Measurements from ENCODE around the gene SLC35F4. TPM values are rescaled to one million over a fixed set of nuclear protein-coding genes. Genes with fewer than 3 reads are reported as not detected.

SLC35F4 gene
- total RNA-seq, 1 experiment from 2014 or later, result not detected

DNA sequence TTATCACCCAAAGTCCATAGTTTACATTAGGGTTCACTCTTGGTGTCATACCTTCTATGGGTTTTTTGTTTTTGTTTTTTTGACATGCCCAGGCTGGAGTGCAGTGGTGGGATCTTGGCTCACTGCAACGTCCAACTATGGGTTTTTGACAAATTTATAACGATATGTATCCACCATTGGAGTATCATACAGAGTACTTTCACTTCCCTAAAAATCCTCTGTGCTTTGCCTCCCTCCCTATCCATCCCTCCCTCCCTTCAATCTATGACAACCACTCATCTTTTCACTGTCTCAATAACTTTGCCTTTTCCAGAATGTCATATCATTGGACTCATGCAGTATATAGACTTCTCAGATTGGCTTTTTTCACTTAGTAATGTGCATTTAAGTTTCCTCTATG is 233.2 kb downstream of the SLC35F4 start:
- ChIA-PET CTCF (no interaction called here), RAD21 (ENCODE audit: low non-redundant PET in 1 of 2, low total read pairs in 2 of 2, uncharacterized antibody in 2 of 2, unreplicated experiment in 2 of 2) (interaction anchor here in 1 of 2 experiments (0.6 kb wide), 1 partner anchor 252 kb away, joined by 8 read pairs; no protein-coding TSS in a partner anchor), POLR2A (no interaction called here)
- no peaks in the 10 kb centered on the region for H4K20me1 ChIP-seq (ENCODE audit: insufficient read depth)
- no peak for DNase-seq (ENCODE audit: low read depth, low spot score)
- TF ChIP-seq SRF (IDR thresholded peaks at IDR 0.05; ENCODE audit: low read depth) (no peak), CBX3 (IDR thresholded peaks at IDR 0.05; ENCODE audit: low read depth) (no peak), SP1 (IDR thresholded peaks at IDR 0.05; ENCODE audit: low read depth) (no peak), EGR1 (IDR thresholded peaks at IDR 0.05; ENCODE audit: low read depth) (no peak), CEBPB (IDR thresholded peaks at IDR 0.05; ENCODE audit: low read depth) (no peak), ELF1 (IDR thresholded peaks at IDR 0.05; ENCODE audit: borderline replicate concordance, low read depth) (no peak), EZH2phosphoT487 (IDR thresholded peaks at IDR 0.05; ENCODE audit: borderline replicate concordance) (no peak), RAD21 (IDR thresholded peaks at IDR 0.05; ENCODE audit: low read depth) (no peak), POLR2AphosphoS5 (IDR thresholded peaks at IDR 0.05; ENCODE audit: low read depth, low read length) (no peak)
- TF ChIP-seq, protein P1, sequence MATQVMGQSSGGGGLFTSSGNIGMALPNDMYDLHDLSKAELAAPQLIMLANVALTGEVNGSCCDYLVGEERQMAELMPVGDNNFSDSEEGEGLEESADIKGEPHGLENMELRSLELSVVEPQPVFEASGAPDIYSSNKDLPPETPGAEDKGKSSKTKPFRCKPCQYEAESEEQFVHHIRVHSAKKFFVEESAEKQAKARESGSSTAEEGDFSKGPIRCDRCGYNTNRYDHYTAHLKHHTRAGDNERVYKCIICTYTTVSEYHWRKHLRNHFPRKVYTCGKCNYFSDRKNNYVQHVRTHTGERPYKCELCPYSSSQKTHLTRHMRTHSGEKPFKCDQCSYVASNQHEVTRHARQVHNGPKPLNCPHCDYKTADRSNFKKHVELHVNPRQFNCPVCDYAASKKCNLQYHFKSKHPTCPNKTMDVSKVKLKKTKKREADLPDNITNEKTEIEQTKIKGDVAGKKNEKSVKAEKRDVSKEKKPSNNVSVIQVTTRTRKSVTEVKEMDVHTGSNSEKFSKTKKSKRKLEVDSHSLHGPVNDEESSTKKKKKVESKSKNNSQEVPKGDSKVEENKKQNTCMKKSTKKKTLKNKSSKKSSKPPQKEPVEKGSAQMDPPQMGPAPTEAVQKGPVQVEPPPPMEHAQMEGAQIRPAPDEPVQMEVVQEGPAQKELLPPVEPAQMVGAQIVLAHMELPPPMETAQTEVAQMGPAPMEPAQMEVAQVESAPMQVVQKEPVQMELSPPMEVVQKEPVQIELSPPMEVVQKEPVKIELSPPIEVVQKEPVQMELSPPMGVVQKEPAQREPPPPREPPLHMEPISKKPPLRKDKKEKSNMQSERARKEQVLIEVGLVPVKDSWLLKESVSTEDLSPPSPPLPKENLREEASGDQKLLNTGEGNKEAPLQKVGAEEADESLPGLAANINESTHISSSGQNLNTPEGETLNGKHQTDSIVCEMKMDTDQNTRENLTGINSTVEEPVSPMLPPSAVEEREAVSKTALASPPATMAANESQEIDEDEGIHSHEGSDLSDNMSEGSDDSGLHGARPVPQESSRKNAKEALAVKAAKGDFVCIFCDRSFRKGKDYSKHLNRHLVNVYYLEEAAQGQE (IDR thresholded peaks at IDR 0.05; ENCODE audit: low read depth), result no peak
- TF ChIP-seq, protein P2, sequence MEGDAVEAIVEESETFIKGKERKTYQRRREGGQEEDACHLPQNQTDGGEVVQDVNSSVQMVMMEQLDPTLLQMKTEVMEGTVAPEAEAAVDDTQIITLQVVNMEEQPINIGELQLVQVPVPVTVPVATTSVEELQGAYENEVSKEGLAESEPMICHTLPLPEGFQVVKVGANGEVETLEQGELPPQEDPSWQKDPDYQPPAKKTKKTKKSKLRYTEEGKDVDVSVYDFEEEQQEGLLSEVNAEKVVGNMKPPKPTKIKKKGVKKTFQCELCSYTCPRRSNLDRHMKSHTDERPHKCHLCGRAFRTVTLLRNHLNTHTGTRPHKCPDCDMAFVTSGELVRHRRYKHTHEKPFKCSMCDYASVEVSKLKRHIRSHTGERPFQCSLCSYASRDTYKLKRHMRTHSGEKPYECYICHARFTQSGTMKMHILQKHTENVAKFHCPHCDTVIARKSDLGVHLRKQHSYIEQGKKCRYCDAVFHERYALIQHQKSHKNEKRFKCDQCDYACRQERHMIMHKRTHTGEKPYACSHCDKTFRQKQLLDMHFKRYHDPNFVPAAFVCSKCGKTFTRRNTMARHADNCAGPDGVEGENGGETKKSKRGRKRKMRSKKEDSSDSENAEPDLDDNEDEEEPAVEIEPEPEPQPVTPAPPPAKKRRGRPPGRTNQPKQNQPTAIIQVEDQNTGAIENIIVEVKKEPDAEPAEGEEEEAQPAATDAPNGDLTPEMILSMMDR (IDR thresholded peaks at IDR 0.05 in 2 of 3, conservative IDR thresholded peaks at IDR 0.05 in 1 of 3; ENCODE audit: borderline replicate concordance in 1 of 3, insufficient read depth in 1 of 3, low read depth in 2 of 3, low read length in 2 of 3), result no peak
- TF ChIP-seq, protein P3, sequence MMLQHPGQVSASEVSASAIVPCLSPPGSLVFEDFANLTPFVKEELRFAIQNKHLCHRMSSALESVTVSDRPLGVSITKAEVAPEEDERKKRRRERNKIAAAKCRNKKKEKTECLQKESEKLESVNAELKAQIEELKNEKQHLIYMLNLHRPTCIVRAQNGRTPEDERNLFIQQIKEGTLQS (IDR thresholded peaks at IDR 0.05), result no peak
- H3K36me3 ChIP-seq (ENCODE audit: control insufficient read depth in 1 of 2, insufficient read depth in 2 of 2, low read length in 2 of 2), result no peaks in the 10 kb centered on the region
- H3K27me3 ChIP-seq (ENCODE audit: insufficient read depth, low read length), result peaks cover 59% of the 10 kb centered on the region
- H3K4me1 ChIP-seq (ENCODE audit: control insufficient read depth in 1 of 2, insufficient read depth in 2 of 2, low read length in 2 of 2), result no peaks in the 10 kb centered on the region
- no peak overlapping the region for H3K4me3 ChIP-seq (replicated peaks in 1 of 2; ENCODE audit: low read depth in 1 of 2, low read length in 2 of 2)
- no peaks in the 10 kb centered on the region for H3K9me2 ChIP-seq (ENCODE audit: insufficient read depth)
- BruUV-seq (replicated peaks), result no TSS peak
- no peak overlapping the region for H3K4me2 ChIP-seq (ENCODE audit: low read length)
- intact Hi-C loops (cut with micrococcal nuclease), result no loop called here
- no peak for ATAC-seq
- H3K9ac ChIP-seq (ENCODE audit: low read length), result no peak overlapping the region
- no peak overlapping the region for H3K27ac ChIP-seq (ENCODE audit: low read depth, low read length)
- H3K79me2 ChIP-seq (ENCODE audit: insufficient read depth, low read length), result no peaks in the 10 kb centered on the region
- H3K9me3 ChIP-seq (ENCODE audit: control insufficient read depth in 1 of 2, insufficient read depth in 1 of 2, low read depth in 1 of 2, low read length in 2 of 2), result no peaks in the 10 kb centered on the region
- no peak overlapping the region for H2AFZ ChIP-seq (ENCODE audit: low read depth, low read length, poor library complexity, severe bottlenecking)
